Airway epithelial cell (primary cell): ENCODE results near the gene AEBP1. TPM values are rescaled to one million over a fixed set of nuclear protein-coding genes. Genes with fewer than 3 reads are reported as not detected.

ENCODE experiments used
- total RNA-seq: library from RNA; depleted of rRNA; stranded (reverse); fragments of >200 nt; gene quantifications from 2 replicates; pipeline ENCODE4 v1.2.3, GENCODE V29; 2015

The AEBP1 gene
- total RNA-seq, result 1.6 and 3.1 TPM in 2 replicates

GRCh38 chr7:44103923-44104859, at the start of gene AEBP1:
Gene AEBP1 (plus strand): TSS chr7:44104345. CDS start chr7:44104666, 321 bp downstream.

GRCh38 chr7:44065431-44066110, 38.6 kb upstream of the AEBP1 start, which contains the start of gene PGAM2:
Gene PGAM2 (minus strand): TSS chr7:44065567. CDS start chr7:44065529, 38 bp downstream.

GRCh38 chr7:44123190-44124003, 19.3 kb downstream of the AEBP1 start, which contains the start of gene POLD2:
Gene POLD2 (minus strand): TSS chr7:44123548. CDS start chr7:44122053, 1,495 bp downstream.

GRCh38 chr7:44141221-44141850, 37.2 kb downstream of the AEBP1 start, which contains the start of gene MYL7:
Gene MYL7 (minus strand): TSS chr7:44141332. CDS start chr7:44141305, 27 bp downstream.

Other genes with a start within 250 kb of the AEBP1 start
- 156 and 209 TPM in 2 replicates for gene MRPS24, start 234.8 kb upstream of the AEBP1 start, total RNA-seq
- gene URGCP, start 197.7 kb upstream of the AEBP1 start, total RNA-seq, result 16.7 and 22.1 TPM in 2 replicates
- gene UBE2D4, start 177.9 kb upstream of the AEBP1 start, total RNA-seq, result 2.0 and 6.0 TPM in 2 replicates
- gene SPDYE1, start 106.4 kb upstream of the AEBP1 start, total RNA-seq, result not detected in 2 replicates
- 152 and 186 TPM in 2 replicates for gene DBNL, start 59.6 kb upstream of the AEBP1 start, total RNA-seq
- gene PGAM2, start 38.8 kb upstream of the AEBP1 start, total RNA-seq, result not detected in 2 replicates
- gene POLM, start 21.8 kb upstream of the AEBP1 start, total RNA-seq, result 13.5 and 21.2 TPM in 2 replicates
- gene POLD2, start 19.2 kb downstream of the AEBP1 start, total RNA-seq, result 135 and 144 TPM in 2 replicates
- 0.51 TPM in 1 of 2 replicates, not detected in the other for gene MYL7, start 37.0 kb downstream of the AEBP1 start, total RNA-seq
- gene GCK, start 85.1 kb downstream of the AEBP1 start, total RNA-seq, result 0.28 TPM in 1 of 2 replicates, not detected in the other
- gene YKT6, start 96.6 kb downstream of the AEBP1 start, total RNA-seq, result 88.3 and 100 TPM in 2 replicates
- gene CAMK2B, start 221.2 kb downstream of the AEBP1 start, total RNA-seq, result 0.14 TPM in 1 of 2 replicates, not detected in the other